B cell (primary cell): ENCODE measurements around the gene NR5A1.

Source experiments
- CTCF ChIP-seq: fragments of 200-600 bp; IDR thresholded peaks from one replicate; pipeline ENCODE4 v1.8.0; 2022; ENCODE audit warnings: antibody characterized with exemption, mild to moderate bottlenecking
- EZH2 ChIP-seq: IDR thresholded peaks from 2 replicates; pipeline ENCODE4 v1.6.1; 2012; ENCODE audit warnings: borderline replicate concordance, low read depth, mild to moderate bottlenecking, moderate library complexity, low read length; ENCODE audit not compliant: insufficient read depth, poor library complexity, severe bottlenecking

- TF ChIP-seq CTCF (no peak), EZH2 (no peak)
Observed at GRCh38 chr9:124441291-124441690, 65.9 kb downstream of the NR5A1 start.
